Measurements from ENCODE around the gene DCHS1.

DCHS1 gene

DNA sequence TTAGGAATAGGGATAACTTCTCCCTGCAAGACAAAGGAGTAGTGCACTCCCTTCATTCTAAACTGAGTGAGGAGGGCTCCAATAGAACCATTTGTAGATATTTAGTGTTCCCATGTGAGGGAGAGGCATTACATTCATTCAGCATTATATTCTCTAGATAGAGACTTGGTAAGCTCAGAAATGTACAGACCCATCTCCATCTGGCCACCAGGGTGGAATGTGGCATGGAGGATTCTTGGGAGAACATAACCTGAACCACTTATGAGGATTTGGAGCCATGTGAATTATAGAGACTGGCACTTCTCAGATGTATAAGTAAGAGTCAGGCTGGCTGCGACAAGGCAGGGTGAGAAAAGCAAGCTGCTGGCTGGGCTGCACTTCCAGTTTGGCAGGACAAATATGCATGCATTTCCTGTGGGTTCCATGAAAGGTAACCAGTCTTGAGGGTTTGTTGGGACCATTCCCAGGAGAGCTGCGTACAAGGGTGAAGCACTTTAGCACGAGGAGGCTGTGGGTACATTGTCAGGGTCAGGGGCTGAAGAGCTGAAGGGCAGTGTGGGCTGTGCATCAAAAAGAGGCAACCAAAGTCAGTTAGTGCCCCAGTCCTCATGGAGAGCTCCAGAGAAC, 61.4 kb downstream of the DCHS1 start:
- no peak for DNase-seq (ENCODE audit: low read depth)

DNA sequence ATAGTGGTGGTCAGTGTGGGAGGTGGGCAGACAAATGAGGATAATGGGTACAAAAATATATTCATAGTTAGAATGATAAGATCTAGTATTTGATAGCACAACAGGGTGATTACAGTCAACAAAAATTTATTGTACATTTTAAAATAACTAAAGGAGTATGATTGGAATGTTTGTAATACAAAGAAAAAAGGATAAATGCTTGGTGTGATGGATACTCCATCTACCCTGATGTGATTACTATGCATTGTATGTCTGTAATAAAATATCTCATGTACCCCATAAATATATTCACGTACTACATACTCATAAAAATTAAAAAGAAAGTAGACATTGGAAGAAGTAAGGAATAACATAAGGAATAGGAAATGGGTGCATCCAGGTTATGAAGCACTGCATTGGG, 67.6 kb downstream of the DCHS1 start:
- no peak for DNase-seq (ENCODE audit: low read depth)

DNA sequence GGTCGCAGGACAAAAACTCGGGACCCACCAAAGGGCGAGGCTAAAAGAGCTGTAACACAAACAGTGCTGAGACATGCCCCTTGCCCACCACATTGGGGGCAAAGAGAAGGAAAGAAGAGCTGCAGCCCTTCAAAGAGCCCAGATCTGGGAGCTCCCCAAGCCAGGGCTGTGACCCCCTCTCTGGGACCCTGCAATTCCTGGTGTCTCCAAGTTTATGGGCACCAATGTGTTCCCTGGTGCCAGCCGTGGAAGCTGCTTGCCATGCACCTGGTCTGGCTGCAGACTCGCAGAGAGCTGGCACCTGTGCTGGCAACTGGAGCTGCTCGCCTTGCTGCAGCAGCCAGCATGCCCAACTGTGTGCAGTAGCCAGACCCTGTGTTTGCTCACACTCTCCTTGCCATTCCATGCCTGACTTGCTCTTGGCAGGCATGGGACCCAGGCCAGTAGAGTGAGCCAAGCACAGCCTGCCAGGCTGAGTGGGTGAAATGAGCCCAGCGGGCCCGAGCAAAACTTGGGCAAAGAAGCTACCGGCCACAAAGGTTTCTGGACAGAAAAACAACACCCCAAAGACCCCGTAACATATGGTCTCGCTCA, 68.2 kb downstream of the DCHS1 start:
- DNase-seq (ENCODE audit: low read depth), result no peak

DNA sequence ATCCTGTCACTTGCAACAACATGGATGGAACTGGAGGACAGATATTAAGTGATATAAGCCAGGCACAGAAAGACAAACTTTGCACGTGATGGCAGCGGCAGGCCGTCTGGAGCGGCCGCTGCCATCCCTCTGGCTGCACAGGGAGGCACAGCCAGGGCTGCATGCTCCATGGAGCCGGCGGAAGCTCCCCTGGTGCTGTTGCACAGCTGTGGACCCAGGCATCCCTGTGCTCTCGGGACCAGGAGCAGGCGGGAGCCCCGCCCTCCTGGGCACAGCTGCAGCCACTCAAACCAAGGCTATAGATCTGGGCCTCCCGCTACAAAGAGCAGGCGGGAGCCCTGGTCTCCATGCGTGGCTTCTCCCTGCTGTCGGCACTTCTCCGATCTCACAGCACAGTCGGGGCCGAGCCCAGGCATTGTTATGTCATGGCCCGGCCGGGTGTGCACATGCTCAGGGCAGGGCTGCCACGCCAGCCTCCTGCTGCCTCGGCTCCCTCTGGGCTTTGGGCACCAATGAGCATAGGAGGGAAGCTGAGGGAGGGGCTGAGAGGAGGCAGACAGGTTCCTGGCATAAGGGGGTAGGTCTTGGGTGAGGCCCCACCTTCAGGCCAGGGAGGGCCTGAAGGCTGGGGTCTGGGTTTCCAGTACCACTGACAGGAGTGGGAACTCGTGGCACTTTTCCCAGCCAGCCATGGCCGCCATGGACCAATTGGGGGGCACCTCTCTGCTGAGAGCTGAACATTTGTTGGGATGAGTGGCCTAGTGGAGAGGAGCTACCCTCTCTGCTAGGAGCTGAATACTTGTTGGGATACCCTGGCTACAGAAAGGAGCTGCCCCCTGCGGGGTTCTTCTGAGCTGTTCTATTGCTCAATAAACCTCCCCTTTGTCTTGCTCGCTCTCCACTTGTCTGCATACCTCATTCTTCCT, 68.9 kb downstream of the DCHS1 start:
- DNase-seq (ENCODE audit: low read depth), result no peak

DNA sequence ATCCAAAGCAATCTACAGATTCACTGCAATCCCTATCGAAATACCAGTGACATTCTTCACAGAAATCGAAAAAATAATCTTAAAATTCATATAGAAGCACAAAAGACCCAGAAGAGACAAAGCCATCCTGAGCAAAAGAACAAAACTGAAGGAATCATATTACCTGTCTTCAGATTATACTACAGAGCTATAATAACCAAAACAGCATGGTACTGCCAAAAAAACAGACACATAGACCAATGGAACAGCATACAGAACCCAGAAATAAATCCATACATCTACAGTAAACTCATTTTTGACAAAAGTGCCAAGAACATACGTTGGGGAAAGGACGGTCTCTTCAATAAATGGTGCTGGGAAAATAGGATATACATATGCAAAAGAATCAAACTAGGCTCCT, 71.1 kb downstream of the DCHS1 start:
- DNase-seq (ENCODE audit: low read depth), result no peak

DNA sequence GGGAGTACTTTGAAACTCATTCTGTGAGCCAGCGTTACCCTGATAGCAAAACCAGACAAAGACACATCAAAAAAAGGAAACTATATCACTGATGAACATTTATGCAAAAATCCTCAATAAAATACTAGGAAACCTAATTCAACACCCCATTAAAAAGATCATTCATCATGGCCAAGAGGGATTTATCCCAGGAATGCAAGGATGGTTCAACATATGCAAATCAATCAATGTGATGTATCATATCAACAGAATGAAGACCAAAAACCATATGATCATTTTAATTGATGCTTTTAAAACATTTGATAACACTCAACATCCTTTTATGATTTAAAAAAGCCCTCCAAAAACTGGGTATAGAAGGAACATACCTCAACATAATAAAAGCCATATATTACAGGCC, 72.0 kb downstream of the DCHS1 start:
- no peak for DNase-seq (ENCODE audit: low read depth)

DNA sequence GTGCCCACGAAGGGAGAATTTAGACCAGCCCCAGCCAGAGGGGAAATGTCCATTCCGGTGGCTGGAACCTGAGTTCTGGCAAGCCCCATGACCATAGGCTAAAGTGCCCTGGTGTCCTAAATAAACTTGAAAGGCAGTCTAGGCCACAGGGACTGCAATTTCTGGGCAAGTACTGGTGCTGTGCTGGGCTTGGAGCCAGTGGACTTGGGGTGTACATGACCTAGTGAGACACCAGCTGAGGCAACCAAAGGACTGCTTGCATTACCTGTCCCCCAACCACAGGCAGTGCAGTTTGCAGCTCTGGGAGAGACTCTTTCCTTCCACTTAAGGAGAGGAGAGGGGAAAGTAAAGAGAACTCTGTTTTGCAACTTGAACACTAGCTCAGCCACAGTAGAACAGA, 75.9 kb downstream of the DCHS1 start:
- DNase-seq (ENCODE audit: low read depth), result no peak

DNA sequence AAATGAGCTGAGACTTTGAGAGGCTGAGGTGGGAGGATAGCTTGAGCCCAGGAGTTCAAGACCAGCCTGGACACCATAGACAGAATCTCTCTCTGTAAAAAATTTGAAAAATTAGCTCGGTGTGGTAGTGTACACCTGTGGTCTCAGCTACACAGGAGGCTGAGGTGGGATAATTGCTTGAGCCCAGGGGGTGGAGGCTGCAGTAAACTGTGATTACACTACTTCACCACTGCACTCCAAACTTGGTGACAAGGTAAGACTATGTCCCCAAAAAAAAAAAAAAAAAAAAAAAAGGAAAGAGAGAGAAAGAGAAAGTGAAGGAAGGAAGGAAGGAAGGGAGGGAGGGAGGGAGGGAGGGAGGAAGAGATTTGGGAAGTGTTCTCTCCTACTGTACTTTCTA, 77.5 kb downstream of the DCHS1 start:
- DNase-seq (ENCODE audit: low read depth), result no peak

DNA sequence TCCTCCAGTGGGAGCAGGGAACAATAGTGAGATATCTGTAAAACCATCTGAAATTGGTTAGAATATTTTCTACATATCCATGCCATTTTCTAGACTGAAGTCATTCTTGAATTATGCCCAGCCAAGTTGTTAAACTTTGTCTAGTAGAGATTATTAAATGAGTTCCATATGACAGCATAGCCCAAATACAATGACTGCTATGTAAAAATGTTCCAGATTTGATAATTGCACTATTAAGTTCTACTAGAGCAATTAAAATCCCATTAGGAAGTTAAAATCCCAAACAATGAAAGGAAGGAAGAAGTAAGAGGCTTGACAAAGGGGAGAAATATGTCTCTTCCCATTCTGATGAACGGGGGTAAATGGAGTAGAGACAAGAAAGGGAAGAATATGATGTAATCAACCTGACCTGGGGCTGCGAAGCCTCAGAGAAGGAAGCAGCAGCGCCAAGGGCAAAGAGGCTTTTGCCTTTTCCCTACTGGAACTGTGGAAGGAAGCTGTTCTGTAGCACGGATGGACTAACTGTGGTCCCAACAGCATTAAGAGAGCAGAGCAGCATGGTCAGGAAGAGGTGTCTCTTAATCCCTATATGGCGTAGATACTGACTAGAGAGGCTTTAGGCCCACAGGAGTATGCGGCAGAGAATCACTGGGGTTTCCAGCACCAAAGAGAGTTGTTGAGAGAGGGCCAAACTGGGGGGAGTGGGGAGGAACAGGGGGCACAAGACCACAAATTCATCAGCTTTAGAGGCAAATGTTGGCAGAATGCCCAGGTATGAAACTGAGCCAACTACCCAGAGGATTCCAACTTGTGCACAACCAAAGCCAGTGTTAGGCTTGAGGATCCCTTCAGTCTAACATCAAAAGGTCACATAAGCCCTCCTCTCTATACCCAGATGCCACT, 78.9 kb downstream of the DCHS1 start:
- DNase-seq (ENCODE audit: low read depth), result no peak

DNA sequence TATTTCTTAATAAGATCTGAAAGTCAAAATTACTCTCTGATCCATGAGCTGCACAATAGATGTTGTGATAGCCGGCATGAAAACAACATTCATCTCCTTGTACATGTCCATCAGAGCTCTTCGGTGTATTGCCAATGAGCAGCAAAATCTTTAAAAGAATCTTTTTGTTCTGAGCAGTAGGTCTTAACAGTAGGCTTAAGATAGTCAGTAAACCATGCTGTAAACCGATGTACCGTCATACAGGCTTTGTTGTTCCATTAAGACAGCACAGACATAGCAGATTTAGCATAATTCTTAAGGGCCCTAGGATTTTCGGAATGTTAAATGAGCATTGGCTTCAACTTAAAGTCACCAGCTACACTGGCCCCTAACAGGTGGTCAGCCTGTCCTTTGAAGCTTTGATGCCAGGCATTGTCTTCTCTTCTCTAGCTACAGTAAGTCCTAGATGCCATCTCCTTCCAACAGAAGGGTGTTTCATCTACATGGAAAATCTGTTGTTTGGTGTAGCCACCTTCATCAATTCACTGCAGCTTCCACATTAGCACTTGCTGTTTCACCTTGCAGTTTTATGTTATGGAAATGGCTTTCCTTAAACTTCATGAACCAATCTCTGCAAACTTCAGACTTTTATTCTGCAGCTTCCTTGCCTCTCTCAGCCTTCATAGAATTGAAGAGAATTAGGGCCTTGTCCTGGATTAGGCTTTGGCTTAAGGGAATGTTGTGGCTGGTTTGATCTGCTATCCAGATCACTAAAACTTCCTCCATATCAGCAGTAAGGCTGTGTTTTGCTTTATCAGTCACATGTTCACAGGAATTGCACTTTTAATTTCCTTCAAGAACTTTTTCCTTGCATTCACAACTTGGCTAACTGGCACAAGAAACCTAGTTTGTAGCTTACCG, 80.5 kb downstream of the DCHS1 start:
- DNase-seq (ENCODE audit: low read depth), result no peak

DNA sequence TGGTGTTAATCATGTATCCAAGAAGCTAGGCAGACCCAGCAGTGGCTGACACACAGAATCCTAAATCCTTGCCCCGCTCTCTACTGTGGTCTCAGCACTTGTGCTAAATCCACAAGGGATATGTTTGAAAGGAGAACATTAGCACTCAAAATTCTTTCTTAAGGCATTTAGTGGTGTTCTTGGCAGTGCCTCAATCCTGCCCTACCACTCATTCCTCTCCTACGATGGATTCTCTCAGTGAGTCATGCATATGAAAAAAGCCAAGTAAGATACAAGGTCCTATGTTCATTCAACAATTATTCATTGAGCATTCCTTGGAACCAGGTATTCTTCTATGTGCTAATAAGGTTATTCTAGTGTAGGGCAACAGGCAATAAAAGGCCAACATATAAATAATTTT, 83.4 kb downstream of the DCHS1 start:
- no peak for DNase-seq (ENCODE audit: low read depth)

DNA sequence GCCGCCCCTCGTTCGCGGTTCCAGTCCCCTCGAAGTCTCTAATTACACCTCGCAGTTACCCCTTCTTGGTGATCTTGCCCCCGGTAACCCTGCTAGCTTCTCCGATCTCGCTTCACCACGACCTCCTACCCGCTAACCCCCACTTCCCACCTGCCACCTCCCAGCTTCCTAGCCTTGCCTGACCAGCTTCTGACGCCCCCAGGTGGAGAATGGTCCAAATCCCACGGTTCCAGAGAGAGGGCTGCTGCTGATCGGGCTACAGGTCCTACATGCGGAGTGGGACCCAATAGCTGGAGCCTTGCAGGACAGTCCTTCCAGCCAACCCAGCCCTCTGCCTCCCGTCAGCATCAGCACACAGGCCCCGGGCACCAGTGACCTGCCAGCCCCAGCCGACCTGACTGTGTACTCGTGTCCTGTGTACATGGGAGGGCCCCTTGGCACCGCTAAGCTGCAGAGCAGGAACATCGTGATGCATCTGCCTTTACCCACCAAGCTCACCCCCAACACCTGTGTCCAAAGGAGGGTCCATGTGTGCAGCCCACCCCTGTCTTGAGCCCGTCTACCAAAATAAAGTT, 84.1 kb downstream of the DCHS1 start:
- no peak for DNase-seq (ENCODE audit: low read depth)
